ENCODE data around the gene PTPRG.

Gene PTPRG

DNA sequence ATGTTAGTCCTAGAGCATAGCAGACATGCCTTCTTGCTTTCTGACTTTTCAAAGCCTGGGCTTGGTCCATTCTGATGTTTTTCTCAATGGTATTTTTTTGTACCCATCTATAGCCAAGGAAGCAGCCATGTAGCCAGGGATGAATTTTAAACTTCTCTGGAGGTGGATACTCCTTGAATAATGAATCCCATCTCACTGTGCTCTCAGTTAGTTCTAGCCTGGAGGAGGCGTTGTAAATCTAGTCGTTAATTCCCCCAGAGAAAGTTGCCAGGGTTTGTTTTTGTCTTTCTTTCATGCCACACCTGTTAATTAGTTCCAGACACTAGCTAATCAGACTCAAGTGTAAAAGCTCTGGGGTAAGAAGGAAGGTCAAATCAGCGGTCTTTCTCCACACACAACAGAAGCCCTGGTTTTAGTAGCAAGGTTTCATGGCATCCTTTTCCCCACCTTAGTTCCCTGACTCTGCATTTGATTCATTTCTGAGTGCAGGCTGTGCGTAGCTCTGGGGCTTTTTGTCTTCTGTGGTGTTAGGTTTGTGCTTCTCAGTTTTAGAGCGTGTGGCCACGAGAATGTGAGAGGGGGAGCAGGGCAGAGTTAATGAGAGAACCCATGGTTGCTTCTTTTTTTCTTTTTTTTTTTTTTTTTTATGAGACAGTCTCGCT lies 19.7 kb downstream of the PTPRG start:
- no peak overlapping the region for H3K4me3 ChIP-seq (ENCODE audit: control insufficient read depth, low read depth, low read length)
- TF ChIP-seq, protein P1, sequence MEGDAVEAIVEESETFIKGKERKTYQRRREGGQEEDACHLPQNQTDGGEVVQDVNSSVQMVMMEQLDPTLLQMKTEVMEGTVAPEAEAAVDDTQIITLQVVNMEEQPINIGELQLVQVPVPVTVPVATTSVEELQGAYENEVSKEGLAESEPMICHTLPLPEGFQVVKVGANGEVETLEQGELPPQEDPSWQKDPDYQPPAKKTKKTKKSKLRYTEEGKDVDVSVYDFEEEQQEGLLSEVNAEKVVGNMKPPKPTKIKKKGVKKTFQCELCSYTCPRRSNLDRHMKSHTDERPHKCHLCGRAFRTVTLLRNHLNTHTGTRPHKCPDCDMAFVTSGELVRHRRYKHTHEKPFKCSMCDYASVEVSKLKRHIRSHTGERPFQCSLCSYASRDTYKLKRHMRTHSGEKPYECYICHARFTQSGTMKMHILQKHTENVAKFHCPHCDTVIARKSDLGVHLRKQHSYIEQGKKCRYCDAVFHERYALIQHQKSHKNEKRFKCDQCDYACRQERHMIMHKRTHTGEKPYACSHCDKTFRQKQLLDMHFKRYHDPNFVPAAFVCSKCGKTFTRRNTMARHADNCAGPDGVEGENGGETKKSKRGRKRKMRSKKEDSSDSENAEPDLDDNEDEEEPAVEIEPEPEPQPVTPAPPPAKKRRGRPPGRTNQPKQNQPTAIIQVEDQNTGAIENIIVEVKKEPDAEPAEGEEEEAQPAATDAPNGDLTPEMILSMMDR (conservative IDR thresholded peaks at IDR 0.05; ENCODE audit: control insufficient read depth, insufficient read depth, low read depth, low read length) = no peak
- DNase-seq (ENCODE audit: low read depth) = no peak

- DNase-seq (ENCODE audit: low read depth) = no peak
- H3K4me3 ChIP-seq (ENCODE audit: control insufficient read depth, low read depth, low read length) = no peak overlapping the region
- TF ChIP-seq, protein P1 (conservative IDR thresholded peaks at IDR 0.05; ENCODE audit: control insufficient read depth, insufficient read depth, low read depth, low read length) = no peak
Measured at GRCh38 chr3:61582287-61582686, 20.9 kb downstream of the PTPRG start.

GRCh38 chr3:61582846-61583245 lies 21.5 kb downstream of the PTPRG start:
- H3K4me3 ChIP-seq (ENCODE audit: control insufficient read depth, low read depth, low read length) = no peak overlapping the region
- no peak for DNase-seq (ENCODE audit: low read depth)
- TF ChIP-seq, protein P1 (conservative IDR thresholded peaks at IDR 0.05; ENCODE audit: control insufficient read depth, insufficient read depth, low read depth, low read length) = no peak

- H3K4me3 ChIP-seq (ENCODE audit: control insufficient read depth, low read depth, low read length) = no peak overlapping the region
- TF ChIP-seq, protein P1 (conservative IDR thresholded peaks at IDR 0.05; ENCODE audit: control insufficient read depth, insufficient read depth, low read depth, low read length) = no peak
- no peak for DNase-seq (ENCODE audit: low read depth)
Measured at GRCh38 chr3:61583890-61584875, 22.8 kb downstream of the PTPRG start.

DNA sequence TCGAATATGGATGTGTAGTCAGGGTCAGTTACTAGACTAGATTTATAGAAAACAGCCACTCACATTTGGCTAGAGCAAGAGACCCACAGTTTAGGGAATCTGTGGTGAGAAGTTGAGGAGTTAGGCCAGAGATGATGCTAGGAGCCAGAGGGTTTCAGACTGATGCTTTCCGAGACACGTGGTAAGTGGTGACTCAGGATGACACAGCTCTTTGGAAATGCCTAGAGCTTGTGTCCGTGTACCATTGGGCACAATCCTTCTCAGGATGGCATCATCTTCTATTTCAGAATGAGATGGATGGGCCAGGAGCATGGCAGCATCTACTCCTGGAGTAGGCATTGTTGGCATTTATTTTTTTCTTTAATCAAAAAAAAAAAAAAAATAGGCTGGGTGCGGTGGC lies 28.5 kb downstream of the PTPRG start:
- TF ChIP-seq, protein P1 (conservative IDR thresholded peaks at IDR 0.05; ENCODE audit: control insufficient read depth, insufficient read depth, low read depth, low read length) = no peak
- no peak overlapping the region for H3K4me3 ChIP-seq (ENCODE audit: control insufficient read depth, low read depth, low read length)
- DNase-seq (ENCODE audit: low read depth) = peak; percentile 94

GRCh38 chr3:61591300-61591699 lies 29.9 kb downstream of the PTPRG start:
- TF ChIP-seq, protein P1 (conservative IDR thresholded peaks at IDR 0.05; ENCODE audit: control insufficient read depth, insufficient read depth, low read depth, low read length) = no peak
- H3K4me3 ChIP-seq (ENCODE audit: control insufficient read depth, low read depth, low read length) = no peak overlapping the region
- no peak for DNase-seq (ENCODE audit: low read depth)
